ENCODE results near the gene NRXN3. TPM values are rescaled to one million over a fixed set of nuclear protein-coding genes. Genes with fewer than 3 reads are reported as not detected.

The NRXN3 gene
- total RNA-seq, 1 donor = 2.5 TPM

GRCh38 chr14:79896009-79896408, 1725.8 kb downstream of the NRXN3 start:
- Histone ChIP-seq H4K20me1 (ENCODE audit: insufficient read depth, low read length) (no peaks in the 10 kb centered on the region), H3K4me1 (ENCODE audit: insufficient read depth, low read length) (no peaks in the 10 kb centered on the region), H3K27ac (ENCODE audit: low read depth, low read length) (no peak overlapping the region), H3K79me2 (ENCODE audit: insufficient read depth, low read length) (no peaks in the 10 kb centered on the region), H3K9me3 (ENCODE audit: low read depth, low read length) (no peaks in the 10 kb centered on the region), H3K36me3 (ENCODE audit: insufficient read depth, low read length) (no peaks in the 10 kb centered on the region), H3K27me3 (ENCODE audit: insufficient read depth, low read length) (no peaks in the 10 kb centered on the region), H3K4me3 (ENCODE audit: insufficient read depth, low read length) (no peak overlapping the region), H3K4me2 (ENCODE audit: insufficient read depth, low read length) (no peak overlapping the region), H2AFZ (ENCODE audit: low read length) (no peak overlapping the region)
- no peak for DNase-seq (ENCODE audit: insufficient read length, low spot score, missing footprints)
- no peak for TF ChIP-seq CTCF (IDR thresholded peaks at IDR 0.05; ENCODE audit: extremely low read depth, low read depth, low read length)

GRCh38 chr14:79899610-79900009, 1729.4 kb downstream of the NRXN3 start:
- no peaks in the 10 kb centered on the region for H3K9me3 ChIP-seq (ENCODE audit: low read depth, low read length)
- H3K4me2 ChIP-seq (ENCODE audit: insufficient read depth, low read length) = no peak overlapping the region
- no peak for TF ChIP-seq CTCF (IDR thresholded peaks at IDR 0.05; ENCODE audit: extremely low read depth, low read depth, low read length)
- H2AFZ ChIP-seq (ENCODE audit: low read length) = no peak overlapping the region
- no peaks in the 10 kb centered on the region for H3K36me3 ChIP-seq (ENCODE audit: insufficient read depth, low read length)
- no peaks in the 10 kb centered on the region for H3K4me1 ChIP-seq (ENCODE audit: insufficient read depth, low read length)
- no peaks in the 10 kb centered on the region for H3K79me2 ChIP-seq (ENCODE audit: insufficient read depth, low read length)
- no peaks in the 10 kb centered on the region for H4K20me1 ChIP-seq (ENCODE audit: insufficient read depth, low read length)
- no peak overlapping the region for H3K27ac ChIP-seq (ENCODE audit: low read depth, low read length)
- H3K4me3 ChIP-seq (ENCODE audit: insufficient read depth, low read length) = no peak overlapping the region
- DNase-seq (ENCODE audit: insufficient read length, low spot score, missing footprints) = no peak
- H3K27me3 ChIP-seq (ENCODE audit: insufficient read depth, low read length) = no peaks in the 10 kb centered on the region

- Histone ChIP-seq H3K27me3 (ENCODE audit: insufficient read depth, low read length) (no peaks in the 10 kb centered on the region), H3K4me1 (ENCODE audit: insufficient read depth, low read length) (no peaks in the 10 kb centered on the region), H2AFZ (ENCODE audit: low read length) (no peak overlapping the region), H3K4me3 (ENCODE audit: insufficient read depth, low read length) (no peak overlapping the region), H3K79me2 (ENCODE audit: insufficient read depth, low read length) (no peaks in the 10 kb centered on the region), H3K27ac (ENCODE audit: low read depth, low read length) (no peak overlapping the region), H3K4me2 (ENCODE audit: insufficient read depth, low read length) (no peak overlapping the region), H4K20me1 (ENCODE audit: insufficient read depth, low read length) (no peaks in the 10 kb centered on the region), H3K9me3 (ENCODE audit: low read depth, low read length) (no peaks in the 10 kb centered on the region), H3K36me3 (ENCODE audit: insufficient read depth, low read length) (no peaks in the 10 kb centered on the region)
- DNase-seq (ENCODE audit: insufficient read length, low spot score, missing footprints) = no peak
- TF ChIP-seq CTCF (IDR thresholded peaks at IDR 0.05; ENCODE audit: extremely low read depth, low read depth, low read length) = no peak
Measured at GRCh38 chr14:79904497-79904896, 1734.3 kb downstream of the NRXN3 start.

GRCh38 chr14:79906994-79907393, 1736.8 kb downstream of the NRXN3 start:
- Histone ChIP-seq H3K27ac (ENCODE audit: low read depth, low read length) (no peak overlapping the region), H4K20me1 (ENCODE audit: insufficient read depth, low read length) (no peaks in the 10 kb centered on the region), H3K4me2 (ENCODE audit: insufficient read depth, low read length) (no peak overlapping the region), H3K36me3 (ENCODE audit: insufficient read depth, low read length) (no peaks in the 10 kb centered on the region), H3K4me1 (ENCODE audit: insufficient read depth, low read length) (no peaks in the 10 kb centered on the region), H3K79me2 (ENCODE audit: insufficient read depth, low read length) (no peaks in the 10 kb centered on the region), H3K9me3 (ENCODE audit: low read depth, low read length) (no peaks in the 10 kb centered on the region), H3K27me3 (ENCODE audit: insufficient read depth, low read length) (no peaks in the 10 kb centered on the region), H3K4me3 (ENCODE audit: insufficient read depth, low read length) (no peak overlapping the region), H2AFZ (ENCODE audit: low read length) (no peak overlapping the region)
- TF ChIP-seq CTCF (IDR thresholded peaks at IDR 0.05; ENCODE audit: extremely low read depth, low read depth, low read length) = no peak
- no peak for DNase-seq (ENCODE audit: insufficient read length, low spot score, missing footprints)

All from osteoblast (primary cell).